Mesenchymal stem cell (in vitro differentiated cells and primary cell): ENCODE results near the gene BOC.
A peak's percentile ranks its signal among the peaks of the same experiment; 100 is the strongest.

Experiments
- DNase-seq: peaks from one replicate; pipeline ENCODE4 v3.0.0-alpha.2; 2013
- H2AFZ ChIP-seq: one replicate; pipeline ENCODE4 v1.6.1; 2013; ENCODE audit warnings: low read depth, mild to moderate bottlenecking, control low read depth, inconsistent platforms, low read length, moderate library complexity
- H2AK5ac ChIP-seq: 2 replicates; pipeline ENCODE4 v1.6.1; 2013; ENCODE audit warnings: low read length, moderate library complexity, mild to moderate bottlenecking, inconsistent platforms; ENCODE audit not compliant: severe bottlenecking
- H2BK120ac ChIP-seq: one replicate; pipeline ENCODE4 v1.6.1; 2013; ENCODE audit warnings: low read depth, mild to moderate bottlenecking, inconsistent platforms, low read length, moderate library complexity
- H2BK12ac ChIP-seq, 2 experiments: one replicate each; pipeline ENCODE4 v1.6.1; 2013; ENCODE audit warnings: inconsistent platforms in 2 of 2, low read length in 2 of 2, mild to moderate bottlenecking in 2 of 2, moderate library complexity in 2 of 2, control low read depth in 1 of 2
- H2BK15ac ChIP-seq: one replicate; pipeline ENCODE4 v1.6.1; 2013; ENCODE audit warnings: mild to moderate bottlenecking, low read depth, inconsistent platforms; ENCODE audit not compliant: poor library complexity, severe bottlenecking
- H2BK5ac ChIP-seq: 2 replicates; pipeline ENCODE4 v1.6.1; 2013; ENCODE audit warnings: low read depth, mild to moderate bottlenecking, low read length, control low read depth, inconsistent platforms; ENCODE audit not compliant: poor library complexity, severe bottlenecking
- H3K14ac ChIP-seq, 2 experiments: one replicate each; pipeline ENCODE4 v1.6.1; 2013; ENCODE audit warnings: inconsistent platforms in 2 of 2, low read length in 2 of 2, control low read depth in 1 of 2, mild to moderate bottlenecking in 1 of 2, moderate library complexity in 1 of 2
- H3K18ac ChIP-seq, 2 experiments: one replicate each; pipeline ENCODE4 v1.6.1; 2013; ENCODE audit warnings: inconsistent platforms in 2 of 2, low read length in 2 of 2, control low read depth in 1 of 2, low read depth in 1 of 2, mild to moderate bottlenecking in 1 of 2
- H3K23ac ChIP-seq, 2 experiments: one replicate each; pipeline ENCODE4 v1.6.1; 2013; ENCODE audit warnings: inconsistent platforms in 2 of 2, low read length in 2 of 2, mild to moderate bottlenecking in 2 of 2, moderate library complexity in 2 of 2, control low read depth in 1 of 2
- H3K27ac ChIP-seq: 2 replicates; pipeline ENCODE4 v1.5.1; 2013; ENCODE audit warnings: mild to moderate bottlenecking, moderate library complexity, low read length, control low read depth, inconsistent platforms; ENCODE audit not compliant: poor library complexity, severe bottlenecking
- H3K27me3 ChIP-seq, 2 experiments: 2 replicates each; pipeline versions ENCODE4 v1.6.1 to v1.7.0; 2013; ENCODE audit warnings: low read length in 2 of 2, mild to moderate bottlenecking in 2 of 2, moderate library complexity in 2 of 2, control low read depth in 1 of 2, inconsistent platforms in 1 of 2; ENCODE audit not compliant: control insufficient read depth in 1 of 2, insufficient read depth in 1 of 2
- H3K36me3 ChIP-seq, 2 experiments: 2 replicates each; pipeline versions ENCODE4 v1.6.1 to v1.7.0; 2013; ENCODE audit warnings: low read length in 2 of 2, control low read depth in 1 of 2, inconsistent platforms in 1 of 2, low read depth in 1 of 2, mild to moderate bottlenecking in 1 of 2; ENCODE audit not compliant: insufficient read depth in 2 of 2, control insufficient read depth in 1 of 2
- H3K4ac ChIP-seq, 2 experiments: one replicate each; pipeline ENCODE4 v1.6.1; 2013; ENCODE audit warnings: inconsistent platforms in 2 of 2, low read length in 2 of 2, mild to moderate bottlenecking in 2 of 2, moderate library complexity in 2 of 2, control low read depth in 1 of 2, low read depth in 1 of 2
- H3K4me1 ChIP-seq: 2 replicates; pipeline ENCODE4 v1.6.1; 2013; ENCODE audit warnings: low read depth, low read length, control low read depth; ENCODE audit not compliant: control insufficient read depth, insufficient read depth
- H3K4me2 ChIP-seq: 2 replicates; pipeline ENCODE4 v1.6.1; 2013; ENCODE audit warnings: low read length, mild to moderate bottlenecking, inconsistent platforms; ENCODE audit not compliant: poor library complexity, severe bottlenecking
- H3K4me3 ChIP-seq, 2 experiments: 2 replicates each; pipeline versions ENCODE4 v1.5.1 to v1.7.0; 2013; ENCODE audit warnings: low read length in 2 of 2, mild to moderate bottlenecking in 2 of 2, control low read depth in 1 of 2, low read depth in 1 of 2; ENCODE audit not compliant: insufficient read depth in 1 of 2
- H3K79me1 ChIP-seq: replicated peaks from 2 replicates; pipeline ENCODE4 v1.6.1; 2013; ENCODE audit warnings: mild to moderate bottlenecking, control low read depth, low read length, inconsistent platforms; ENCODE audit not compliant: poor library complexity, severe bottlenecking
- H3K9ac ChIP-seq: 2 replicates; pipeline ENCODE4 v1.7.0; 2013; ENCODE audit warnings: mild to moderate bottlenecking, low read length, moderate library complexity
- H3K9me3 ChIP-seq: 2 replicates; pipeline ENCODE4 v1.7.0; 2013; ENCODE audit warnings: mild to moderate bottlenecking, low read length; ENCODE audit not compliant: control insufficient read depth
- H4K8ac ChIP-seq: one replicate; pipeline ENCODE4 v1.6.1; 2013; ENCODE audit warnings: inconsistent platforms, mild to moderate bottlenecking, low read length, moderate library complexity
- H4K91ac ChIP-seq: one replicate; pipeline ENCODE4 v1.6.1; 2013; ENCODE audit warnings: mild to moderate bottlenecking, low read length, inconsistent platforms
- WGBS: methylation state at CpG from one replicate; pipeline ENCODE4 v1.1.7; 2013; ENCODE audit warnings: mixed read lengths; 5-methylcytosine and 5-hydroxymethylcytosine counted together

The BOC gene

DNA sequence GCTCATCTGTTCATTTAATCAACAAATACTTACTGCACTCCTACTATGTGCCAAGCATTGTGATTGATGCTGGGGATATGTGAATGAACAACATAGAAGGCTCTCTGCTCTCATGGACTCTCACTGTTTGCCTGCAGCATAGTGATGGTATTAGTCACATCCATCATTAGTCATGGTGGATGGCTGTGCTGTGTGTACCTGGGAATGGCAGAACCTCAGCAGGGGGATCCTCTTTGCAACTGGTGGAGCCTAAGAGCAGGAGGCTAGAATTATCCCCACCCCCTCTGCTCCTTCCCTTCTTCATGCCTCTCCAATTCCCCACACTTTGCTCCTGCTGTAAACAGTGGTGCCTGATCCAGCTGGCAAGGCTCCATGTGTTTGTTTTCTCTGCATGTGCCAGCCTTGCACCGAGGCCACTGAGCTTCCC is 20.5 kb downstream of the BOC start:
- Histone ChIP-seq H3K27me3 (no peaks in the 10 kb centered on the region), H2BK15ac (no peak overlapping the region), H3K9me3 (no peaks in the 10 kb centered on the region), H3K4me3 (no peak overlapping the region), H2BK12ac (no peak overlapping the region), H3K4ac (no peak overlapping the region), H3K79me1 (peaks cover 21% of the 10 kb centered on the region), H3K27ac (peak overlapping the region; percentile 85), H3K14ac (no peak overlapping the region), H3K23ac (no peak overlapping the region), H3K18ac (no peak overlapping the region), H3K9ac (peak overlapping the region; percentile 76), H3K36me3 (peaks cover 10 to 20% of the 10 kb centered on the region in 2 experiments), H2BK5ac (no peak overlapping the region), H2AFZ (no peak overlapping the region), H3K4me1 (peaks cover 11% of the 10 kb centered on the region), H2BK120ac (no peak overlapping the region), H3K4me2 (no peak overlapping the region), H2AK5ac (no peak overlapping the region), H4K8ac (no peak overlapping the region), H4K91ac (no peak overlapping the region)
- WGBS: 7% methylated on average over 1 of the region's 1 CpG
- DNase-seq: peak; percentile 78

DNA sequence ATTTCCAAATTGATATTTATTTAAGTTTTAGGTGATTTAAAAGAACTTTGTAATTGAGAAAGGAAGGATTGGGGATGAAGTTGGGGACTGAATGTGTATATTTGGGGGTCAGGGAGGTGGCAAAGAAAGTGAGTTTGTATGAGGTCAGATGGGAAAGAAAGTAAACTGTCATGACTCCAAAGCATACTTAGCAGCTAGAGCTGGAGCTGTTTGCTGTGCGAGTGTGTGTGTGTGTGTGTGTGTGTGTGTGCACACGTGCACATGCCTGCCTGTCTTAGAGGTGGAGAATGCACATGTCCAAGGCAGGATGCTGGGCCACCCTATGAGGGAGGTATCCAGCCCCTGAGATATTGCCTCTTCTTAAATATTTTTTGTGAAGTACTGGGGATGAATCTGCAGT is 21.0 kb downstream of the BOC start:
- H3K23ac ChIP-seq: no peak overlapping the region
- DNase-seq: no peak
- H3K79me1 ChIP-seq: peaks cover 22% of the 10 kb centered on the region
- no peaks in the 10 kb centered on the region for H3K27me3 ChIP-seq
- H3K27ac ChIP-seq: peak overlapping the region; percentile 84
- H3K4me1 ChIP-seq: peaks cover 9% of the 10 kb centered on the region
- H4K91ac ChIP-seq: peak overlapping the region; percentile 92
- no peak overlapping the region for H2BK5ac ChIP-seq
- no peak overlapping the region for H3K4me3 ChIP-seq
- H2BK12ac ChIP-seq: peak overlapping the region in 1 of 2 experiments; percentile 40
- no peaks in the 10 kb centered on the region for H3K9me3 ChIP-seq
- H3K9ac ChIP-seq: peak overlapping the region; percentile 76
- no peak overlapping the region for H3K4ac ChIP-seq
- peaks cover 10 to 21% of the 10 kb centered on the region in 2 experiments for H3K36me3 ChIP-seq
- no peak overlapping the region for H3K4me2 ChIP-seq
- no peak overlapping the region for H3K14ac ChIP-seq
- peak overlapping the region in 1 of 2 experiments; percentile 55 for H3K18ac ChIP-seq
- H2BK120ac ChIP-seq: no peak overlapping the region
- H2AFZ ChIP-seq: no peak overlapping the region
- H4K8ac ChIP-seq: no peak overlapping the region
- H2AK5ac ChIP-seq: peak overlapping the region; percentile 17
- WGBS: 70% methylated on average over 2 of the region's 2 CpGs
- H2BK15ac ChIP-seq: no peak overlapping the region

DNA sequence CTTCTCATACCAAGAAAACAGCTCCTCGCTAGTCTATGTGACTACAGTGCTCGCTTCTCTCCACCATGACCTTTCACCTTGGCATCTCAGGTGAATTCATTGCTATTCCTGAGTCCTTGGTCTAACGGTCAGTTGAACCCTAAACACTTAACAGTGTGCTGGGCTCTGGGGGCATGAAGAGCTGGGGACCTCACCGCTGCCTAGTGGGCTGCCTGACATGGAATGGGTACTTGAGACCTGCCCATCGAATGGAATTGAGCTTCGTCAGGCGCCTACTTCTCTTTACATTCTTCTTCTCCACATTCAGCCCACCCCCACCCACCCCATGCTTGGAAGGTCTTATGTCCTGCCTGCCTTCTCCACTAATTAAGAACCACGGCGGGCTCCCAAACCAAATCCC is 22.1 kb downstream of the BOC start:
- no peak overlapping the region for H3K18ac ChIP-seq
- H3K9ac ChIP-seq: no peak overlapping the region
- H3K27me3 ChIP-seq: no peaks in the 10 kb centered on the region
- H3K4me1 ChIP-seq: peaks cover 9% of the 10 kb centered on the region
- no peak overlapping the region for H4K8ac ChIP-seq
- H3K4ac ChIP-seq: no peak overlapping the region
- peaks cover 8 to 23% of the 10 kb centered on the region in 2 experiments for H3K36me3 ChIP-seq
- H3K79me1 ChIP-seq: peaks cover 21% of the 10 kb centered on the region
- WGBS: 98% methylated on average over 9 of the region's 9 CpGs
- H2BK12ac ChIP-seq: peak overlapping the region in 1 of 2 experiments; percentile 28
- no peak for DNase-seq
- no peak overlapping the region for H3K4me3 ChIP-seq
- no peak overlapping the region for H2BK15ac ChIP-seq
- no peaks in the 10 kb centered on the region for H3K9me3 ChIP-seq
- no peak overlapping the region for H3K4me2 ChIP-seq
- H2AK5ac ChIP-seq: no peak overlapping the region
- no peak overlapping the region for H3K27ac ChIP-seq
- no peak overlapping the region for H3K14ac ChIP-seq
- no peak overlapping the region for H2BK5ac ChIP-seq
- H2AFZ ChIP-seq: no peak overlapping the region
- H3K23ac ChIP-seq: no peak overlapping the region
- no peak overlapping the region for H4K91ac ChIP-seq
- H2BK120ac ChIP-seq: no peak overlapping the region

DNA sequence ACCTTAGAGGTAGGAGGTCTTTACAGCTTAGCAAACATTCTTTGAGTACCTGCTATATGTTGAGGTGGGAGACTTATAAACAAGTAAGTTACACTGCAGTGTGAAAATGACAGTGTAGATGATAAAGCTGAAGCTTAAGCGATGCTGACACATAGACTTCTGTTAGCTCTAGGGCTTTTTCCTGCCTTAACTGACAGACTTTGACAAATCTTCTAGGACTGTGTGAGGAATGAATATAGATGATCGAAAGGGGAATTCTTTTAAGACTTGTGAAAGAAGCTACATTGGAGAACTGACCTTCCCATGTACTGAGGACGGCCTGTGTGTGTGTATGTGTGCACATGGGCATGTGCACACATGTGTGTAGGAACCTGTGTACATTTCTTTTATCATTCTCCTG is 22.7 kb downstream of the BOC start:
- H3K14ac ChIP-seq: no peak overlapping the region
- H3K27me3 ChIP-seq: no peaks in the 10 kb centered on the region
- H3K4me3 ChIP-seq: no peak overlapping the region
- peak overlapping the region; percentile 67 to 84 for H3K18ac ChIP-seq
- no peak for DNase-seq
- no peak overlapping the region for H4K8ac ChIP-seq
- no peak overlapping the region for H3K4ac ChIP-seq
- no peak overlapping the region for H4K91ac ChIP-seq
- peaks cover 3 to 26% of the 10 kb centered on the region in 2 experiments for H3K36me3 ChIP-seq
- peak overlapping the region; percentile 9 for H2AK5ac ChIP-seq
- no peak overlapping the region for H2AFZ ChIP-seq
- 92% methylated on average over 3 of the region's 3 CpGs for WGBS
- peaks cover 9% of the 10 kb centered on the region for H3K4me1 ChIP-seq
- no peak overlapping the region for H2BK12ac ChIP-seq
- H3K79me1 ChIP-seq: peaks cover 19% of the 10 kb centered on the region
- no peak overlapping the region for H3K23ac ChIP-seq
- H3K27ac ChIP-seq: no peak overlapping the region
- no peak overlapping the region for H2BK5ac ChIP-seq
- H2BK120ac ChIP-seq: no peak overlapping the region
- H3K4me2 ChIP-seq: no peak overlapping the region
- no peak overlapping the region for H2BK15ac ChIP-seq
- no peak overlapping the region for H3K9ac ChIP-seq
- H3K9me3 ChIP-seq: no peaks in the 10 kb centered on the region
